ENCODE results near the gene CAPN8. TPM values are rescaled to one million over a fixed set of nuclear protein-coding genes. Genes with fewer than 3 reads are reported as not detected.

Gene CAPN8
- total RNA-seq, 1 donor from 2014 or later: not detected

- Mint-ChIP-seq H3K36me3 (ENCODE audit: low read depth) (no peaks in the 10 kb centered on the region), H3K4me1 (ENCODE audit: low read depth) (peaks cover 11% of the 10 kb centered on the region), H3K4me3 (no peak overlapping the region), H3K27ac (no peak overlapping the region), H3K27me3 (ENCODE audit: insufficient read depth) (peaks cover 11% of the 10 kb centered on the region), H3K9me3 (no peaks in the 10 kb centered on the region)
- intact Hi-C loops (cut with micrococcal nuclease): loop anchor here (5.0 kb wide), 1 partner anchor 417 kb away; the partner anchor contains the start of gene FBXO28
- no peak for DNase-seq (ENCODE audit: low spot score)
Observed at GRCh38 chr1:223695014-223695548, 29.6 kb upstream of the CAPN8 start.

- Mint-ChIP-seq H3K27me3 (ENCODE audit: insufficient read depth) (peaks cover 15% of the 10 kb centered on the region), H3K36me3 (ENCODE audit: low read depth) (no peaks in the 10 kb centered on the region), H3K9me3 (peaks cover 8% of the 10 kb centered on the region), H3K4me3 (no peak overlapping the region), H3K4me1 (ENCODE audit: low read depth) (no peaks in the 10 kb centered on the region), H3K27ac (no peak overlapping the region)
- intact Hi-C loops (cut with micrococcal nuclease): no loop called here
- DNase-seq (ENCODE audit: low spot score): no peak
Observed at GRCh38 chr1:223691121-223691520, 25.6 kb upstream of the CAPN8 start.

- Mint-ChIP-seq H3K36me3 (ENCODE audit: low read depth) (no peaks in the 10 kb centered on the region), H3K4me1 (ENCODE audit: low read depth) (no peaks in the 10 kb centered on the region), H3K27me3 (ENCODE audit: insufficient read depth) (peaks cover 21% of the 10 kb centered on the region), H3K9me3 (peaks cover 8% of the 10 kb centered on the region), H3K4me3 (no peak overlapping the region), H3K27ac (no peak overlapping the region)
- DNase-seq (ENCODE audit: low spot score): no peak
- intact Hi-C loops (cut with micrococcal nuclease): loop anchor here (1.0 kb wide), 1 partner anchor 551 kb away; no protein-coding TSS in a partner anchor
Observed at GRCh38 chr1:223684488-223684792, 18.9 kb upstream of the CAPN8 start.

GRCh38 chr1:223683586-223684487, 18.3 kb upstream of the CAPN8 start:
- DNase-seq (ENCODE audit: low spot score): no peak
- intact Hi-C loops (cut with micrococcal nuclease): loop anchor here (1.0 kb wide), 1 partner anchor 551 kb away; no protein-coding TSS in a partner anchor
- no peak overlapping the region for H3K27ac Mint-ChIP-seq
- peaks cover 8% of the 10 kb centered on the region for H3K9me3 Mint-ChIP-seq
- H3K36me3 Mint-ChIP-seq (ENCODE audit: low read depth): no peaks in the 10 kb centered on the region
- H3K4me1 Mint-ChIP-seq (ENCODE audit: low read depth): no peaks in the 10 kb centered on the region
- H3K27me3 Mint-ChIP-seq (ENCODE audit: insufficient read depth): peaks cover 22% of the 10 kb centered on the region
- no peak overlapping the region for H3K4me3 Mint-ChIP-seq

GRCh38 chr1:223682502-223682901, 17.0 kb upstream of the CAPN8 start:
- H3K4me3 Mint-ChIP-seq: no peak overlapping the region
- peaks cover 22% of the 10 kb centered on the region for H3K27me3 Mint-ChIP-seq (ENCODE audit: insufficient read depth)
- intact Hi-C loops (cut with micrococcal nuclease): no loop called here
- H3K4me1 Mint-ChIP-seq (ENCODE audit: low read depth): no peaks in the 10 kb centered on the region
- H3K36me3 Mint-ChIP-seq (ENCODE audit: low read depth): no peaks in the 10 kb centered on the region
- H3K27ac Mint-ChIP-seq: no peak overlapping the region
- DNase-seq (ENCODE audit: low spot score): no peak
- H3K9me3 Mint-ChIP-seq: peaks cover 4% of the 10 kb centered on the region

- Mint-ChIP-seq H3K27ac (no peak overlapping the region), H3K9me3 (no peaks in the 10 kb centered on the region), H3K4me3 (no peak overlapping the region), H3K27me3 (ENCODE audit: insufficient read depth) (peaks cover 22% of the 10 kb centered on the region), H3K36me3 (ENCODE audit: low read depth) (no peaks in the 10 kb centered on the region), H3K4me1 (ENCODE audit: low read depth) (no peaks in the 10 kb centered on the region)
- intact Hi-C loops (cut with micrococcal nuclease): no loop called here
- DNase-seq (ENCODE audit: low spot score): no peak
Observed at GRCh38 chr1:223680188-223680587, 14.7 kb upstream of the CAPN8 start.

- Mint-ChIP-seq H3K4me1 (ENCODE audit: low read depth) (no peaks in the 10 kb centered on the region), H3K27me3 (ENCODE audit: insufficient read depth) (peaks cover 11% of the 10 kb centered on the region)
Observed at GRCh38 chr1:223678841-223679240, 13.3 kb upstream of the CAPN8 start.

GRCh38 chr1:223674119-223674890, 8.8 kb upstream of the CAPN8 start:
- intact Hi-C loops (cut with micrococcal nuclease): no loop called here

More at GRCh38 chr1:223678841-223679240, 13.3 kb upstream of the CAPN8 start:
- no peak for DNase-seq (ENCODE audit: low spot score)
- H3K27ac Mint-ChIP-seq: no peak overlapping the region
- intact Hi-C loops (cut with micrococcal nuclease): no loop called here
- no peak overlapping the region for H3K4me3 Mint-ChIP-seq
- no peaks in the 10 kb centered on the region for H3K36me3 Mint-ChIP-seq (ENCODE audit: low read depth)
- H3K9me3 Mint-ChIP-seq: no peaks in the 10 kb centered on the region

GRCh38 chr1:223670458-223671159, 5.1 kb upstream of the CAPN8 start:
- intact Hi-C loops (cut with micrococcal nuclease): no loop called here
- Mint-ChIP-seq H3K27ac (no peak overlapping the region), H3K4me1 (ENCODE audit: low read depth) (no peaks in the 10 kb centered on the region), H3K27me3 (ENCODE audit: insufficient read depth) (peaks cover 2% of the 10 kb centered on the region), H3K9me3 (no peaks in the 10 kb centered on the region), H3K36me3 (ENCODE audit: low read depth) (no peaks in the 10 kb centered on the region), H3K4me3 (no peak overlapping the region)
- DNase-seq (ENCODE audit: low spot score): no peak

More at GRCh38 chr1:223674119-223674890, 8.8 kb upstream of the CAPN8 start:
- H3K27ac Mint-ChIP-seq: no peak overlapping the region
- H3K4me3 Mint-ChIP-seq: no peak overlapping the region
- H3K9me3 Mint-ChIP-seq: no peaks in the 10 kb centered on the region
- no peaks in the 10 kb centered on the region for H3K4me1 Mint-ChIP-seq (ENCODE audit: low read depth)
- no peaks in the 10 kb centered on the region for H3K36me3 Mint-ChIP-seq (ENCODE audit: low read depth)
- H3K27me3 Mint-ChIP-seq (ENCODE audit: insufficient read depth): peaks cover 8% of the 10 kb centered on the region
- no peak for DNase-seq (ENCODE audit: low spot score)

GRCh38 chr1:223669003-223669795, 3.7 kb upstream of the CAPN8 start:
- intact Hi-C loops (cut with micrococcal nuclease): no loop called here
- H3K4me1 Mint-ChIP-seq (ENCODE audit: low read depth): no peaks in the 10 kb centered on the region
- H3K27ac Mint-ChIP-seq: no peak overlapping the region
- H3K36me3 Mint-ChIP-seq (ENCODE audit: low read depth): no peaks in the 10 kb centered on the region
- no peaks in the 10 kb centered on the region for H3K9me3 Mint-ChIP-seq
- H3K27me3 Mint-ChIP-seq (ENCODE audit: insufficient read depth): peaks cover 2% of the 10 kb centered on the region
- H3K4me3 Mint-ChIP-seq: no peak overlapping the region
- DNase-seq (ENCODE audit: low spot score): no peak

GRCh38 chr1:223667484-223668182, 2.1 kb upstream of the CAPN8 start:
- intact Hi-C loops (cut with micrococcal nuclease): no loop called here
- H3K4me3 Mint-ChIP-seq: no peak overlapping the region
- H3K4me1 Mint-ChIP-seq (ENCODE audit: low read depth): no peaks in the 10 kb centered on the region
- no peak for DNase-seq (ENCODE audit: low spot score)
- no peaks in the 10 kb centered on the region for H3K36me3 Mint-ChIP-seq (ENCODE audit: low read depth)
- no peak overlapping the region for H3K27ac Mint-ChIP-seq
- H3K9me3 Mint-ChIP-seq: no peaks in the 10 kb centered on the region
- H3K27me3 Mint-ChIP-seq (ENCODE audit: insufficient read depth): peaks cover 5% of the 10 kb centered on the region
